Activated CD4-positive, CD25-positive, alpha-beta regulatory T cell treated with anti-CD3 and anti-CD28 coated beads, Interleukin-2, amount 50 U/mL, for 72 hours (primary cell): ENCODE measurements around the gene NAB2.
"Not testable (repeated sequence)": the region's sequence is repeated elsewhere in the genome, so short reads cannot be mapped to it uniquely, and the experiment has no call there.

Source experiments
- DNase-seq: peaks from one replicate; pipeline ENCODE4 v3.0.0; 2021

NAB2 gene

DNA sequence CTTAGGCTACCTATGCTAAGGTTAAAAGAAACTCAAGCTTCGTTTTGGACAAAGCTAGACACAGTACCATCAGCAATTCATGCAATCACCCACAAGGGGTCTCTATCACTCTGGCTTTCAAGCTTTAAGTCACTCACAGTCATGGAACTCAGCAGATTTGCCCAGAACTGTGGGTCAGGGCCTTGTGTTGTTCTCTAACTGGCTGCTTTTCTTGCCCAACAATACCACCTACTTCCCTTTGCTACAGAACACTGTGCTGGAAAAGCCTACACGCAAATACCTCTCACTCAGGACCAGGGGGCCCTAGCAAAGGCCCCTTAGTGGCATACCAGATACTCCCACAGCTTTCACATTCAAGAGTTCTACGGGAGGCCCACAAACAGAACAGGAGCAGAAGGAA is 19.4 kb upstream of the NAB2 start:
- DNase-seq, result no peak

DNA sequence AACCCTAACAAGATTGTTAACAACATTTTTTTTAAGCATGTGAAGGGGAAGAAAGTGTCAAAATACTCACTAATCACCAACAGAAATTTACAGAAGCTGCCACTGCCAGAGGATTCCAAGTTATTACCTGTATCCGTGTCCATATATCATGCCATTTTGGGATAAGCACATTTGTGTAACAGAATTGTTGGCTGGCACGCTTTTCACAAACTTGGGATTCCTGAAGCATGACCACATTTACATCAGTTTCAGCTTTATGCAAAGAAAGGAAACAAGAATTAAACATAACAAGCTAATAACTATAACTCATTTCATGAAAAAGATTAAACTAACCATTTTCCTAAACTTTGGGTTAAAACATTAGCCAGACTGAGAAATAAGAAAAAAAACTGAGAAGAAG is 16.3 kb upstream of the NAB2 start:
- DNase-seq, result no peak

- not testable (repeated sequence) for DNase-seq
Observed at GRCh38 chr12:57073566-57074450, 15.1 kb upstream of the NAB2 start.

- peak; percentile 87 for DNase-seq
Observed at GRCh38 chr12:57078519-57079404, 10.2 kb upstream of the NAB2 start, which contains the start of gene NEMP1. Gene NEMP1 (minus strand): TSS chr12:57078791. CDS start chr12:57078745, 46 bp downstream.

DNA sequence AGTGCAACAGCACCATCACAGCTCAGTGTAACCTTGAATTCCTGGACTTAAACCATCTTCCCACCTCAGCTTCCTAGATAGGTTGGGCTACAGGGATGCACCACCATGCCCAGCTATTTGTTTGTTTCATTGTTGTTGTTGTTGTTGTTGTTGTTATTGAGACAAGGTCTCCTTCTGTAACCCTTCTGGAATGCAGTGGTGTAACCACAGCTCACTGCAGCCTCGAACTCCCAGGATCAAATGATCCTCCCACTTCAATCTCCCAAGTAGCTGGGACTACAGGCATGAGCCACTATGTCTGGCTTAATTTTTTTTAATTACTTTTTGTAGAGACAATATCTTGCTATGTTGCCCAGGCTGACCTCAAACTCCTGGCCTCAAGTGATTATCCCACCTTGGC is 9.1 kb upstream of the NAB2 start:
- no peak for DNase-seq

DNA sequence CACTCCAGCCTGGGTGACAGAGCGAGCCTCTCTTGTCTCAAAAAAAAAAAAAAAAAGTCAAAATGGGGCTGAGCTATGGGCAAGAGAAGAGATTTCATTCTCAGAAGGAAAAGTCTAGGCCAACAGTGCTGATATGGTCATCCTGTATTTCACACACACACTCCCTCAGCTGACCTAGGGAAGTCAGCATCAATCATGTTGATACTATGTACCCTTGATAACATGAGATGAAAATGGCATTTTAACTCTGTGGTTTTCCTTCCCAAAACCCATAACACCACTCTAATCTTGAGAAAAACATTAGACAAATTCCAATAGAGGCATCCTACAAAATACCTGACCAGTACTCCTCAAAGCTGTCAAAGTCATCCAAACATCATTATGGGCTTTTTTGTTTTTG is 8.1 kb upstream of the NAB2 start:
- no peak for DNase-seq

- peak; percentile 32 for DNase-seq
Observed at GRCh38 chr12:57085999-57086492, 2.9 kb upstream of the NAB2 start.

- peak; percentile 44 for DNase-seq
Observed at GRCh38 chr12:57086493-57087009, 2.4 kb upstream of the NAB2 start.

DNA sequence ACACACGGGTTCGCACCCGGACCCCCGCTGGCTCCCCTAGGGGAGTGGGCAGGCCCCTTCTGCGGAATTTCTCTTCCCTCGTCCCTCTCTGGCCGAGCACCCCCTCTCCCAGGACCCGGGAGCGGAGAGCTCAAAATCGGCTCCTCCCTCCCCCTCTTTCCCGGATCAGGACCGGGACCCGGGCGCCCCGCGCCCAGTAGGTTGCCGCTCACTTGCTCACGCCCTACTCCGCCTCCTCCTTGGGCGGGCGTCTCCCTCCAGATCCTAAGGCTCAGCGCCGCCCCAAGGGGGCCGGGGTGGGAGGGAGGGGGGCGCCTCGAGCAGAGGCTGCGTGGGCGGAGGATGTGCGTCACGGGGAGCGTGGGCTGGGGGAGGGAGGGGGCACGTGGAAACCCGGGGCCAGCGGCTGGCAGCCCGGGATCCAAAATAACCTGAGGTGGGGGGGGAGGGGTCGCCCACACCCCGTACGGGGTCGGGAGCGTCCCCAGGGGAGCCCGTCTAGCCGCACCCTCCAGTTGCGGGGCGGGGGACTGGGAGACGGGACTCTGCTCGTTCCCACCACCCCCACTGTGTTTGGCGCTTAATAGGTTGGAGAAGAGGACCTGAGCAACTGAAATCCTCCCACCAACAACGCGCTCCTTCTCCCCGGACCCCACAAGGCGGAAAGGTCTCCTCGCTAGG is 1.8 kb upstream of the NAB2 start:
- peak; percentile 81 for DNase-seq

- DNase-seq, result peak; percentile 64
Observed at GRCh38 chr12:57087691-57088353, 1.1 kb upstream of the NAB2 start.

GRCh38 chr12:57089271-57090245 is 644 bp downstream of the NAB2 start:
- DNase-seq, result peak; percentile 58

- no peak for DNase-seq
Observed at GRCh38 chr12:57090490-57090889, 1.6 kb downstream of the NAB2 start.

DNA sequence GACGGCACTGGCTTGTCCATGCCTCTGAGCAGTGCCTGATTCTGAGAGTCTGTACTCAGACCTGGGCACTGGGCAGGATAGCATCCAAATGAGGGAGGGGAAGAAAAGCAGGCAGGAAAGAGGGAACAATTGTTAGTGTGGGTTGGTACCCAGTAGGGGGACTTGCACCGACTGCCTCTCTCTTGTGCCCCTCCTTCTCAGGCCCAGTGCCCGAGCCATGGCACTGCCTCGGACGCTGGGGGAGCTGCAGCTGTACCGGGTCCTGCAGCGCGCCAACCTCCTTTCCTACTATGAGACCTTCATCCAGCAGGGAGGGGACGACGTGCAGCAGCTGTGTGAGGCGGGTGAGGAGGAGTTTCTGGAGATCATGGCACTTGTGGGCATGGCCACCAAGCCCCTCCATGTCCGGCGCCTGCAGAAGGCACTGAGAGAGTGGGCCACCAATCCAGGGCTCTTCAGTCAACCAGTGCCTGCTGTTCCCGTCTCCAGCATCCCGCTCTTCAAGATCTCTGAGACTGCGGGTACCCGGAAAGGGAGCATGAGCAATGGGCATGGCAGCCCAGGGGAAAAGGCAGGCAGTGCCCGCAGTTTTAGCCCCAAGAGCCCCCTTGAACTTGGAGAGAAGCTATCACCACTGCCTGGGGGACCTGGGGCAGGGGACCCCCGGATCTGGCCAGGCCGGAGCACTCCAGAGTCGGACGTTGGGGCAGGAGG is 2.2 kb downstream of the NAB2 start:
- peak; percentile 27 for DNase-seq

- peak; percentile 29 for DNase-seq
Observed at GRCh38 chr12:57091638-57092528, 3.0 kb downstream of the NAB2 start.

DNA sequence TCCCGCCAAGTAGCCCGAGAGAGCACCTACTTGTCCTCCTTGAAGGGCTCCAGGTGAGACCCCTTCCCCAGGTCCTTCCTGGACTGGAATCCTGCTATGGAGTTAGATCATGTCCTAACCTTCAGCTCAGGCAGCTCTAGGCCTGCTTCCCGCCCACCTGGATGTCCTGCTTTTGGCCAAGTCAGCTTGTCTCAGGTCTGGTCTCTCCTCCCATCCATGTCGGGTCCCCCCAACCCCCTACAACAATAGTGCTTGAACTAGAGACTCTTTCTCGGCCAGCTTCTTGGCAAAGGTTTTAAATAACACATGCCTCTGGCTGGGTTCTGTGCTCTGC is 3.6 kb downstream of the NAB2 start:
- DNase-seq, result peak; percentile 28

GRCh38 chr12:57092876-57093414 is 4.0 kb downstream of the NAB2 start:
- peak; percentile 29 for DNase-seq

DNA sequence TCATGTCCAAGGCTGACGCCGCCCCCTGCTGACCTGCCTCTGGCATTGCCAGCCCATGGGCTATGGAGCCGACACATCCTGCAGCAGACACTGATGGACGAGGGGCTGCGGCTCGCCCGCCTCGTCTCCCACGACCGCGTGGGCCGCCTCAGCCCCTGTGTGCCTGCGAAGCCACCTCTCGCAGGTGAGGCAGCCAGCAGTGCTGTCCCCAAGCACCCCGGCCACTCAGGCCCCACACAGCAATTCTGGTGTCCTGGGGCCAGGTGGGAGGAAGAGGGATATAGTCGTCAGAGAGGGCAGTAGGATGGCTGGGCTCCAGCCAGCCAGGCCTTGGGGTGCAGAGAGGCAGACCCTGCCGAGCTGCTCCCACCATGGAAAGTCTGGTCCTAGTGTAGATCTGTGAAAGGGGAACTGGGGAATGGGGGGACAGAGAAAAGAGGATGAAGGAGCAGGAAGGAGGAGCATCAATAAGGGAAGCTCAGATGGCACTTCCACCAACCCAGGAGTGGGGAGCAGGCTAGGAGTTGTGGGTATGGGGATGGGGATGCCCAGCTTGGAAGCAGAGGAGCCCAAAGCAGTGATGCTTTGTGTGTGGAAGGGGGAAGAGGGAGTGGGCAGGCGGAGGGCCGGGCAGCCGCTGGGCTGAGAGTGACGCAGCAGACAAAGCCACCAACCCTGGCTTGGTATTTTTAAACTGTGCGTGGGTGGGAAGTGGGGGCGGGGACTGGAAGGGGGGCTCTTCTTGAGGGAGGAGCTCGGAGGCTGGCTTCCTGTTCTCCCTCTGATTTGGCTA is 4.7 kb downstream of the NAB2 start:
- peak; percentile 60 for DNase-seq
